Hematopoietic multipotent progenitor cell treated with erythropoietin and hydrocortisone succinate and interleukin-3 and kit ligand, for 17 days (in vitro differentiated cells): ENCODE results near the gene C4orf54.

Source experiments
- DNase-seq: peaks from one replicate; pipeline ENCODE4 v3.0.0-alpha.2; 2015; ENCODE audit warnings: low spot score

Gene C4orf54

GRCh38 chr4:99657798-99658197 lies at the start of gene C4orf54:
Gene C4orf54 (minus strand): TSS chr4:99657828. CDS start chr4:99654648, 3,180 bp downstream.
- no peak for DNase-seq

- DNase-seq = no peak
Observed at GRCh38 chr4:99705891-99706290, 48.3 kb upstream of the C4orf54 start.

DNA sequence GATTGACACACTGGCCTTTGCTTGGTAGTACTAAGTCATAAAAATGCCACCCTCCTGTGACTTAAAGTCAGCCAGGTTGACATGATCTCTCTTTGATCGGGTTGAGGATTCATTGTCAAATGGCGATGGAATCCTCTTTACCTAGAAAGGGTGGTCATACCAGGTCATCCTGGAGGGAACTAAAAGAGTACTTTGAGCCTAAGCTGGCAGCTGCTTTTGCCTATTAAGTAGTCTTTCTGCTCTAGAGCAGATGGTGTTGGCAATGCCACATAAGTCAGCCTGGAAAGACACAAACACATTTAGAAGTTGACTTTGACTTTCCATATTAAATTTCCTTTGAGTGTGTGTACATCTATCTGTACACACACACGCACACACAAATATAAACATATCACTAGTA lies 39.2 kb upstream of the C4orf54 start:
- no peak for DNase-seq

DNA sequence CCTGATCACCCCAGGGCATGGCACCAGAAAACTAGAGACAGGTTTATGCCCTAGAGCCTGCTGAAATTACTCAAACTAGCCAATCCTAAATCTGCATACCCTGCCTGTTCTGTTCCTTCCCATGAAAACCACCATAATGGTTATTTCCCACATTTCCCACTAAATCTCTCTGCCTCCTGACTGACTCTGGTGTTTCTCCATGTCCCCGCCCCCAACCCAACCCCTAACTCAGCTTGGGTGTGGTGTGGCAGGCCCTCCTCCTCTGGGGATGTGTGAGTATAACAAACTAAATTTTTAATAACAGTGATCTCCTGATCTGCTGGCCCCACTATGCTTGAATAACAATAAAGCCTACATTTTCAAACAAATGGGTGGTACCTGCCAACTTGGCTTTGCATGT lies 35.5 kb upstream of the C4orf54 start:
- no peak for DNase-seq

DNA sequence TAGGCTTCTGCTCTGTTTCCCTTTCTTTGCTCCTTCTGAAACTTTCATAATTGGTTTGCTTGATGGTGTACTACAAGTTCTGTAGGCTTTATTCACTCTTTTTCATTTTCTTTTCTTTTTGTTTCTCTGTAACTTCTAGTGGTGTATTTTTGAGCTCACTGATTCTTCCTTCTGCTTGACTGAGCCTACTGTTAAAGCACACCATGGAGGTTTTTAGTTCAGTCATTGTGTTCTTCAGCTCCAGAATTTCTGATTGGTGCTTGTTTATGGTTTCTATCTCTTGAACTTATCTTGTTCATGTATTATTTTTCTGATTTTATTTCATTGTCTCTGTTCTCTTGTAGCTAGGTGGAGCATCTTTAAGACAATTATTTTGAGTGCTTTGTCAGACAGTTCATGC lies 33.4 kb upstream of the C4orf54 start:
- DNase-seq = no peak

DNA sequence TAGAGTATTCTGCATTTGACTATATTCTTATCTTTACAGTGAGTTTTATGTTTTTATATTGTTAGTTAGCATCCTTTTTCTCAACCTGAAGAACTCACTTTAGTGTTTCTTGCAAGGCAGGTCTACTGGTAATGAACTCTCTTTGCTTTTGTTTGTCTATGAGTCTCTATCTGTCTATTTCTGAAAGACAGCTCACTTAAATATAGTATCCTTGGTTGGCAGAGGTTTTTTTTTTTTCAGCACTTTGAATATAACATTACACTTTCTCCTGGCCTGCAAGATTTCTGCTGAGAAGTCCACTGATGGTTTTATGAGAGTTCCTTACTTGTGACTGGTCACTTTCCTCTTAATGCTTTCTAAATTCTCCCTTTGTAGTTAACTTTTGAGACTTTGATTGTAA lies 32.8 kb upstream of the C4orf54 start:
- DNase-seq = no peak

- no peak for DNase-seq
Observed at GRCh38 chr4:99687120-99687519, 29.5 kb upstream of the C4orf54 start.

GRCh38 chr4:99685234-99685633 lies 27.6 kb upstream of the C4orf54 start:
- DNase-seq = no peak

- no peak for DNase-seq
Observed at GRCh38 chr4:99683895-99684294, 26.3 kb upstream of the C4orf54 start.

- no peak for DNase-seq
Observed at GRCh38 chr4:99679976-99680375, 22.3 kb upstream of the C4orf54 start.

DNA sequence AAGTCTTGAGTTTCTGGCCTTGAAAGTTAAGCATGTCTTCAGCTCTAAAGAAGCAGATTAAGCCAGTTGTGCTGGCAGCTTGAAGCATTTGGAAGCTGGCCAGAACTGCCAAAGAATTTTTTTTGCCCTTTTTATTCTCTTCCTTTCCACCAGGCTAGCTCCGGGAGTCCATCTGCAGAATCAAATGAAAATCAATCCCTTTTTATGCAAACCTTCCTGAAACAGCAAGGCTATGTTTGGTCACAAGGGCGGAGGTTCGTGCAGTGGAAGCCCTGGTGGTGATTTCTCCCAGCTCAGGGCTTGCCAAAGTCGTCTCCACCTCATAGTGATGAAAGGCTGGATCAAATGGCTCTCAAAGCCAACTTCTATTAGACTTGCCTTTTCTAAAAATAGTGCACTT lies 21.6 kb upstream of the C4orf54 start:
- DNase-seq = no peak

GRCh38 chr4:99677161-99677560 lies 19.5 kb upstream of the C4orf54 start:
- DNase-seq = no peak

- DNase-seq = no peak
Observed at GRCh38 chr4:99670409-99671073, 12.9 kb upstream of the C4orf54 start.

DNA sequence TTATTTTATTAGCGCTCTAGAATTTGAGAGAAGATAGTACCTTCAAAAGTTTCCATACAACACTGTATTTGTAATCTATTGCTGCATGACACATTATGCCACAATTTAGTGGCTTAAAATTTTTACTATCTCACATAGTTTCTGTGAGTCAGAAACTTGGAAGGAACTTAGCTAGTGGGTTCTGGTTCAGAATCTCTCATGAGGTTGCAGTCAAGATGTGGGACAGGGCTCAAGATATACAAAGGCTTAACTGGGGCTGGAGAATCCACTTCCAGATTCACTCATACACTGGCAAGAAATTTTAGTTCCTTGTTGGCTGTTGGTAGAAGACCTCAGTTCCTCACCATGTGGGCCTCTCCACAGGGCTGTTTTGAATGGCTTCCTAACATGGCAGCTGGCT lies 11.5 kb upstream of the C4orf54 start:
- no peak for DNase-seq

DNA sequence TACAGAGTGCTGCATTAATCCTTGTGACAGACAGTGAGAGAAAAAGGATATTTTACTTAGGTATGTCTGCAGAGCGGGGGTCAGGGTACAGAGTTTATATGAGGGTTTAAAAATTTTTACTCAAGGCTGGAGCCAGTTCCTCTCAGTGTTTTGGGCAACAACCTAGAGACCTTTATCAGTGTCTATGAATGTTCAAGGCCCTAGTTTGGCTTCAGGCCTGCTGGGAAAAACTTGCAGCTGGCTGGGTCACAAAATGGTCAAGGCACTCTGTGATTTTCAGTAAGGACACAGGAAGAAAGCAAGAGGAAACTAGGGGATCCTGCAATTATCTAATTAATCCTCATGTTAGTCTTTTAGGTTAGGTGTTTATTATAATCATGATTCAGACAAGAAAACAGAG lies 10.8 kb upstream of the C4orf54 start:
- DNase-seq = no peak

GRCh38 chr4:99665983-99666382 lies 8.4 kb upstream of the C4orf54 start:
- no peak for DNase-seq

- DNase-seq = no peak
Observed at GRCh38 chr4:99664716-99665115, 7.1 kb upstream of the C4orf54 start.

DNA sequence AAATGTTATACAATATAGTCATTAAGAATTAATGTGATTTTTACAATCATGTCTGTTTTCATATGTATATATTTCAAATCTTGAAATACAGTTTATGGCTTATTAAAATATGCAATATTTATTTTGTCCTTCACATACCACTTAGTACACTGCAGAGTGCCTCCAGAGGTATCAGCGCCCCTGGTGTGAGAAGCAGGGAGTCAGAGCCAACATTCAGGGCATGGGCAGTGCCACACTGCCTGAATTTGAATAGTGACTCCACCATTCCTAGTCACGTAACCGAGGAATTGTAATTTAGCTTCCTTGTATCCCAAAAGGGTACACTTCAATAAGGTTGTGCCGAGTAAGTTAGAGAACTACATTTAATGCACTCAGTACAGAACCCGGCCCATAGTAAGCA lies 4.3 kb upstream of the C4orf54 start:
- DNase-seq = no peak

- no peak for DNase-seq
Observed at GRCh38 chr4:99658666-99659065, 1.0 kb upstream of the C4orf54 start.

DNA sequence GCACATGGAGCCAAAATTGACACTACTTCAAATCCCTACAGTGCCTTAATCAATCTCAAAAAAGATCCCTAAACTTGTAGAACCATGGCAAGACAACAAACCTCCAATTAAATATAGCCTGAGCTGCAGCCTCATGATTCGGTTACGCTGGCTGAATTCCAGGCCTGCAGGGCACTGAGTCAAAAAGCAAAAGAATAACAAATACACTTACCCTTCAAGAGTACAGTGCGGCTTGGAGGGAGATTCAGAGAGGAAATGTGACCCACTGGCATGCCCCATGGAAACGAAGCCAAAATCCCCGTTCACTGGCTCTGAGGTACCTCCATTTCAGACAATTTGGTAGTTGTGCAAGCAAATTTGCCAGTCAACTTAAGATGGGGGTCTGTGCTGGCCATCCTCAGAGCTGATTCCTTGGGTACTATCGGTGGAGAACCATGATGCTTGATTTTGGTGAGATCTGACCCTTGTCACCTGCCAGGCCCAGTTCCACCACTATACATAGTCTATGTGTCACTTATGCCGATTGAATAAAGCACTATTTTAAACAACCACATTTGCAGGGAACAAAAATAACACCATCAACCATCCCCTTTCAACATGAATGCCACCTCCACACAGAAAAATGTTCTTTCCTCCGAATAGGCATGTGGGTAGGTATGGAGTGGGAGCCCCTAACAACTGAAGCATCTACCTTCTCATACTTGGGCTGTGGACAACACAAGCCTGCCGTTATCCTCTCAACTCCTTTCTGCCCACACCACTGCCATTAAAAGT lies 2.1 kb downstream of the C4orf54 start:
- DNase-seq = no peak

DNA sequence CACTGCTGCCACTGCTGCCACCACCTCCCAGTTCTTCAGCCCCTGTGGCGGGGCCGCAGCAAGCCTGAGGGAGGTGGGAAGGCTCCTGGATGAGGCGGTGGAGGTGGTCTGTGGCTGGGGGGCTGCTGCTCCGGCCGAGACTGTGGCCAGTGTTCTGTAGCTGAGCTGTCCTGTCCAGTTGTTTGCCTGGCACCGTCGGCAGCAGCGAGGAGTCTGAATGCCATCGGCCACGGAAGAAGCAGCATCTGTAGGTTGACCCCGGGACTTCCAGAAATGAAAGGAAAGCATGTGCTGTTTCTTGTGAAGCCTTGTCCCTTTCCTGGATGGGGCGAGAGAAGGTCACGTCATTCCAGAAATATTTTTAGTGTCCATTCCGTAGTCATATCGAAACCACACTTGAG lies 3.3 kb downstream of the C4orf54 start:
- no peak for DNase-seq

GRCh38 chr4:99653916-99654315 lies 3.7 kb downstream of the C4orf54 start:
- DNase-seq = no peak

- no peak for DNase-seq
Observed at GRCh38 chr4:99652596-99653436, 4.8 kb downstream of the C4orf54 start.
